Measurements from ENCODE around the gene MAMDC4. TPM values are rescaled to one million over a fixed set of nuclear protein-coding genes. Genes with fewer than 3 reads are reported as not detected.

MAMDC4 gene
- total and polyA plus RNA-seq, 2 of the 13 experiments (the other 11 are each of a cell fraction or from before 2014, with no cell fraction given): 6.0 to 6.8 TPM

GRCh38 chr9:136882109-136882946, 30.2 kb downstream of the MAMDC4 start (continued):
- TF ChIP-seq ZNF432 (CRISPR knock-in tag; IDR thresholded peaks at IDR 0.05; ENCODE audit: borderline replicate concordance): no peak
- TF ChIP-seq ZNF281 (CRISPR knock-in tag; IDR thresholded peaks at IDR 0.05; ENCODE audit: borderline replicate concordance): peak; percentile 35; the same call in 1 of the 2 replicates
- no peak for TF ChIP-seq ZNF160 (CRISPR knock-in tag; IDR thresholded peaks at IDR 0.05)
- 0 out of 2 replicates have a peak, but pooled peaks have one; percentile 41 for TF ChIP-seq KDM4B (CRISPR knock-in tag; IDR thresholded peaks at IDR 0.05)
- TF ChIP-seq ZNF615 (CRISPR knock-in tag; IDR thresholded peaks at IDR 0.05; ENCODE audit: borderline replicate concordance): no peak
- no peak for TF ChIP-seq HOXD1 (CRISPR knock-in tag; IDR thresholded peaks at IDR 0.05)
- TF ChIP-seq RAD51 (IDR thresholded peaks at IDR 0.05; ENCODE audit: borderline replicate concordance): no peak
- TF ChIP-seq ZNF773 (CRISPR knock-in tag; IDR thresholded peaks at IDR 0.05; ENCODE audit: borderline replicate concordance): no peak
- TF ChIP-seq ZKSCAN1 (IDR thresholded peaks at IDR 0.05; ENCODE audit: low read length): no peak
- no peak for TF ChIP-seq ZUFSP (CRISPR knock-in tag; IDR thresholded peaks at IDR 0.05; ENCODE audit: borderline replicate concordance)
- no peak for TF ChIP-seq STAT5B (CRISPR knock-in tag; IDR thresholded peaks at IDR 0.05)
- no peak for TF ChIP-seq ZFP36 (IDR thresholded peaks at IDR 0.05; ENCODE audit: borderline replicate concordance, low read depth, low read length, partially characterized antibody)
- peak; percentile 44; the same call in 1 of the 2 replicates for TF ChIP-seq CCDC6 (CRISPR knock-in tag; IDR thresholded peaks at IDR 0.05)
- no peak for TF ChIP-seq ZNF629 (CRISPR knock-in tag; conservative IDR thresholded peaks at IDR 0.05)
- TF ChIP-seq TP53 (CRISPR knock-in tag; conservative IDR thresholded peaks at IDR 0.05): no peak
- no peak for TF ChIP-seq RORA (CRISPR knock-in tag; IDR thresholded peaks at IDR 0.05)
- TF ChIP-seq GATA4 (IDR thresholded peaks at IDR 0.05; ENCODE audit: borderline replicate concordance, low read depth): no peak
- TF ChIP-seq ZNF280B (CRISPR knock-in tag; IDR thresholded peaks at IDR 0.05; ENCODE audit: borderline replicate concordance): no peak
- TF ChIP-seq CEBPZ (IDR thresholded peaks at IDR 0.05; ENCODE audit: low read length): no peak
